Esophagus squamous epithelium (tissue), 5 donors: ENCODE measurements around the gene LRRC32. TPM values are rescaled to one million over a fixed set of nuclear protein-coding genes. Genes with fewer than 3 reads are reported as not detected.

Experiments
- DNase-seq: peaks from one replicate; lab custom pipeline; 2025; lab: John Stamatoyannopoulos, UW
- H3K27ac ChIP-seq, 4 donors: fragments of 200-600 bp; sonication (generic); one replicate each; pipeline ENCODE4 v1.5.1; 2016 to 2019; ENCODE audit warnings: mild to moderate bottlenecking in 1 of 4
- H3K27me3 ChIP-seq, 4 donors: fragments of 200-600 bp; sonication (generic); 1 replicate in 3 of 4; 2 replicates in 1 of 4; pipeline versions ENCODE4 v1.5.1 to v1.6.0; 2017 to 2021; ENCODE audit warnings: antibody characterized with exemption in 1 of 4
- H3K36me3 ChIP-seq, 3 donors: fragments of 200-600 bp; sonication (generic); one replicate each; pipeline ENCODE4 v1.5.1; 2016 to 2019
- H3K4me1 ChIP-seq, 3 donors: fragments of 200-600 bp; sonication (generic); one replicate each; pipeline ENCODE4 v1.5.1; 2017 to 2019
- H3K4me3 ChIP-seq, 4 donors: fragments of 200-600 bp; sonication (generic); 1 replicate in 3 of 4; 2 replicates in 1 of 4; pipeline ENCODE4 v1.5.1; 2016 to 2019; ENCODE audit warnings: mild to moderate bottlenecking in 2 of 4, moderate library complexity in 1 of 4
- H3K9me3 ChIP-seq, 3 donors: fragments of 200-600 bp; sonication (generic); one replicate each; pipeline ENCODE4 v1.5.1; 2016 to 2019
- POLR2A ChIP-seq, 4 donors: fragments of 450-650 bp; IDR thresholded peaks; one replicate each; pipeline ENCODE4 v1.6.1; 2017; ENCODE audit warnings: antibody characterized with exemption in 4 of 4, mild to moderate bottlenecking in 4 of 4, moderate library complexity in 3 of 4
- WGBS, 2 donors: methylation state at CpG; one replicate each; pipeline ENCODE4 v1.1.5; 2018; 5-methylcytosine and 5-hydroxymethylcytosine counted together
- intact Hi-C: fragments of 100-400 bp; cut with DNase I; formaldehyde crosslinking; loops from one replicate; pipeline ENCODE4 v1.15.0; 2022
- total RNA-seq, 4 donors: library from RNA; depleted of rRNA; stranded (reverse); fragments of >200 nt; gene quantifications; one replicate each; pipeline ENCODE4 v1.1.0, GENCODE V29; 2016
- TF ChIP-seq, protein P1 (sequence below), 6 experiments: fragments of 450-650 bp in 4 of 6; fragments of 200-600 bp in 2 of 6; sonication (generic) in 2 of 6; IDR thresholded peaks; one replicate each; pipeline ENCODE4 v1.5.1; 2016 to 2019; ENCODE audit warnings: antibody characterized with exemption in 6 of 6, mild to moderate bottlenecking in 4 of 6, moderate library complexity in 4 of 6
- donor health status: DM: yes; HTN: yes; CAD: no.

The LRRC32 gene
- total RNA-seq, 4 donors from 2014 or later: 3.0 to 23.4 (median 8.5) TPM

DNA sequence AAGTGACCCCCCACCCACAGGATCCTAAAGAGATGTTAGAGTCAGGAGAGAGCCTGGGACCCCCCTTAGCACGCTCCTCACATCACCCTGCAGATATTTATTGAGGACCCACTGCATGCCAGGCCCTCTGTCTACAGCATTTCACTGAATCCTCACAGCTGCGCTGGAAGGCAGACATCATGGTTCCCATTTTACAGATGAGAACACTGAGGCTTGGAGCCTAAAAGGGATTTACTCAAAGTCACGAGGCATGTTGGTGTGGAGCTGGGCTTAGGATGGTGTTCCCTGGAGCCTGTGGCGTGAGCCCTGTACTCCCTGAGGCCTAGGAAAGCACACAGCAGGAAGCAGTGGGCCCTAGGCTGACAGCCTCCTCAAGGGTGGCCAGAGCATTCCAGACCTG lies 39.2 kb upstream of the LRRC32 start:
- Histone ChIP-seq H3K27ac (no peak overlapping the region), H3K4me3 (no peak overlapping the region), H3K9me3 (no peaks in the 10 kb centered on the region), H3K27me3 (no peaks in the 10 kb centered on the region), H3K4me1 (peaks cover 0 to 6% (median 0%) of the 10 kb centered on the region in 3 donors), H3K36me3 (no peaks in the 10 kb centered on the region)
- 92 to 100% methylated on average over 1 to 2 of the region's 4 CpGs for WGBS, 2 donors
- intact Hi-C loops: no loop called here
- DNase-seq: no peak
- TF ChIP-seq, protein P1, sequence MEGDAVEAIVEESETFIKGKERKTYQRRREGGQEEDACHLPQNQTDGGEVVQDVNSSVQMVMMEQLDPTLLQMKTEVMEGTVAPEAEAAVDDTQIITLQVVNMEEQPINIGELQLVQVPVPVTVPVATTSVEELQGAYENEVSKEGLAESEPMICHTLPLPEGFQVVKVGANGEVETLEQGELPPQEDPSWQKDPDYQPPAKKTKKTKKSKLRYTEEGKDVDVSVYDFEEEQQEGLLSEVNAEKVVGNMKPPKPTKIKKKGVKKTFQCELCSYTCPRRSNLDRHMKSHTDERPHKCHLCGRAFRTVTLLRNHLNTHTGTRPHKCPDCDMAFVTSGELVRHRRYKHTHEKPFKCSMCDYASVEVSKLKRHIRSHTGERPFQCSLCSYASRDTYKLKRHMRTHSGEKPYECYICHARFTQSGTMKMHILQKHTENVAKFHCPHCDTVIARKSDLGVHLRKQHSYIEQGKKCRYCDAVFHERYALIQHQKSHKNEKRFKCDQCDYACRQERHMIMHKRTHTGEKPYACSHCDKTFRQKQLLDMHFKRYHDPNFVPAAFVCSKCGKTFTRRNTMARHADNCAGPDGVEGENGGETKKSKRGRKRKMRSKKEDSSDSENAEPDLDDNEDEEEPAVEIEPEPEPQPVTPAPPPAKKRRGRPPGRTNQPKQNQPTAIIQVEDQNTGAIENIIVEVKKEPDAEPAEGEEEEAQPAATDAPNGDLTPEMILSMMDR (IDR thresholded peaks at IDR 0.05): no peak
- no peak for TF ChIP-seq POLR2A (IDR thresholded peaks at IDR 0.05)

GRCh38 chr11:76708972-76709660 lies 38.6 kb upstream of the LRRC32 start:
- no peak overlapping the region for H3K4me3 ChIP-seq
- WGBS, 2 donors: 71 to 80% methylated on average over 4 to 5 of the region's 8 CpGs
- no peaks in the 10 kb centered on the region for H3K9me3 ChIP-seq
- H3K27me3 ChIP-seq: peaks cover 0 to 3% (median 0%) of the 10 kb centered on the region in 4 donors
- no peak for DNase-seq
- peaks cover 0 to 6% (median 0%) of the 10 kb centered on the region in 3 donors for H3K4me1 ChIP-seq
- no peaks in the 10 kb centered on the region for H3K36me3 ChIP-seq
- TF ChIP-seq, protein P1 (IDR thresholded peaks at IDR 0.05): no peak
- no peak for TF ChIP-seq POLR2A (IDR thresholded peaks at IDR 0.05)
- intact Hi-C loops: no loop called here
- no peak overlapping the region for H3K27ac ChIP-seq

GRCh38 chr11:76707293-76707825 lies 36.8 kb upstream of the LRRC32 start:
- Histone ChIP-seq H3K4me3 (no peak overlapping the region), H3K4me1 (peaks cover 0 to 6% (median 0%) of the 10 kb centered on the region in 3 donors), H3K27me3 (peaks cover 0 to 4% (median 0%) of the 10 kb centered on the region in 4 donors), H3K36me3 (no peaks in the 10 kb centered on the region), H3K9me3 (no peaks in the 10 kb centered on the region), H3K27ac (no peak overlapping the region)
- WGBS, 2 donors: 80 to 83% methylated on average over 1 of the region's 13 CpGs
- DNase-seq: no peak
- intact Hi-C loops: no loop called here
- TF ChIP-seq POLR2A (IDR thresholded peaks at IDR 0.05): no peak
- TF ChIP-seq, protein P1 (IDR thresholded peaks at IDR 0.05): no peak

DNA sequence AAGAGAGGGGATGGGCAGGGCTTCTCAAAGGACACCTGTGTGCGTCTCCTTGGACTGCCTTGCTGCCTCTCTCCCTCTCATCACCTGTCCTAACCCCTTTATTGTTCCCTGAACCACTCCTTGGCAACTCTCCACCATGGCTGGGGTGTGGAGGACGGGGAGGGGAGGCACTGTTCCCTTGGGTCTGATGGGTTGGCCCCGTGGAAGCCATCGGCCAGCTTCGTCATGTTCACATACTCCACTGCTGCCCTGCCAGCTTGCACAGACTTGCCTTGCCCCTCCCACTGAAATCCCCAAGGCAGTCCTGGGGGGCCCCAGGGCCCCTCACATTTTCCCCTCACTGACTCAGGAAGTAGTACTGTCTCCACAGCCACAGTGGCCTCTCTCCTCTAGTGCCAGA lies 36.1 kb upstream of the LRRC32 start:
- 60 to 71% methylated on average over 1 to 5 of the region's 5 CpGs for WGBS, 2 donors
- no peaks in the 10 kb centered on the region for H3K9me3 ChIP-seq
- no peak overlapping the region for H3K27ac ChIP-seq

GRCh38 chr11:76705826-76706225 lies 35.3 kb upstream of the LRRC32 start:
- Histone ChIP-seq H3K27me3 (peaks cover 0 to 4% (median 0%) of the 10 kb centered on the region in 4 donors), H3K9me3 (no peaks in the 10 kb centered on the region), H3K27ac (no peak overlapping the region), H3K4me1 (peaks cover 0 to 10% (median 0%) of the 10 kb centered on the region in 3 donors), H3K36me3 (no peaks in the 10 kb centered on the region), H3K4me3 (no peak overlapping the region)
- TF ChIP-seq, protein P1 (IDR thresholded peaks at IDR 0.05): no peak
- TF ChIP-seq POLR2A (IDR thresholded peaks at IDR 0.05): no peak
- DNase-seq: no peak
- intact Hi-C loops: no loop called here
- 86 to 90% methylated on average over 5 of the region's 5 CpGs for WGBS, 2 donors

More for the DNA sequence above, 36.1 kb upstream of the LRRC32 start:
- no peaks in the 10 kb centered on the region for H3K36me3 ChIP-seq
- intact Hi-C loops: no loop called here
- DNase-seq: no peak
- TF ChIP-seq, protein P1 (IDR thresholded peaks at IDR 0.05): no peak
- TF ChIP-seq POLR2A (IDR thresholded peaks at IDR 0.05): no peak
- no peak overlapping the region for H3K4me3 ChIP-seq
- H3K4me1 ChIP-seq: peaks cover 0 to 6% (median 0%) of the 10 kb centered on the region in 3 donors
- peaks cover 0 to 4% (median 0%) of the 10 kb centered on the region in 4 donors for H3K27me3 ChIP-seq
